Erythroblast (primary cell): ENCODE measurements around the gene COL6A2.

Source experiments
- GATA1 ChIP-seq: IDR thresholded peaks from 2 replicates; pipeline ENCODE4 v1.6.1; 2011; ENCODE audit warnings: low read depth, mild to moderate bottlenecking, control low read depth, low read length, moderate library complexity
- POLR2A ChIP-seq: IDR thresholded peaks from 2 replicates; pipeline ENCODE4 v1.6.1; 2011; ENCODE audit warnings: mild to moderate bottlenecking, low read length

GRCh38 chr21:46108827-46109312 is 11.0 kb downstream of the COL6A2 start:
- no peak for TF ChIP-seq POLR2A
- no peak for TF ChIP-seq GATA1
